ENCODE results near the gene NFIA. TPM values are rescaled to one million over a fixed set of nuclear protein-coding genes. Genes with fewer than 3 reads are reported as not detected.

The NFIA gene
- total RNA-seq, 1 experiment from 2014 or later: 20.9 TPM

- ATAC-seq (no peak), DNase-seq (ENCODE audit: low read depth, low spot score) (no peak)
- intact Hi-C loops (cut with micrococcal nuclease; ENCODE audit: unreplicated experiment) (no loop called here), in situ Hi-C loops (cut with HindIII; ENCODE audit: low pct_unique_long_range_greater_than_20kb, low sequenced_read_pairs) (no loop called here)
- H3K36me3 ChIP-seq (ENCODE audit: control insufficient read depth, insufficient read depth, low read length): no peaks in the 10 kb centered on the region
- H3K4me3 ChIP-seq (ENCODE audit: low read depth in 2 of 2, low read length in 2 of 2): no peak overlapping the region
- H3K27me3 ChIP-seq (ENCODE audit: control insufficient read depth, insufficient read depth, low read length): no peaks in the 10 kb centered on the region
- no peak overlapping the region for H3K27ac ChIP-seq (ENCODE audit: low read length)
- H3K4me1 ChIP-seq (ENCODE audit: control insufficient read depth, insufficient read depth, low read length): peaks cover 12% of the 10 kb centered on the region
- CTCF ChIA-PET: no interaction called here
- POLR2A ChIA-PET: no interaction called here
- BruUV-seq (replicated peaks): no TSS peak
- no peaks in the 10 kb centered on the region for H3K9me3 ChIP-seq (ENCODE audit: control insufficient read depth, insufficient read depth, low read depth, low read length)
- TF ChIP-seq TCF7L2 (IDR thresholded peaks at IDR 0.05; ENCODE audit: low read depth, low read length) (no peak), SIN3A (IDR thresholded peaks at IDR 0.05; ENCODE audit: borderline replicate concordance, insufficient read depth, low read depth, low read length) (no peak), POLR2AphosphoS5 (IDR thresholded peaks at IDR 0.05; ENCODE audit: low read depth, low read length) (no peak)
- TF ChIP-seq, protein P1, sequence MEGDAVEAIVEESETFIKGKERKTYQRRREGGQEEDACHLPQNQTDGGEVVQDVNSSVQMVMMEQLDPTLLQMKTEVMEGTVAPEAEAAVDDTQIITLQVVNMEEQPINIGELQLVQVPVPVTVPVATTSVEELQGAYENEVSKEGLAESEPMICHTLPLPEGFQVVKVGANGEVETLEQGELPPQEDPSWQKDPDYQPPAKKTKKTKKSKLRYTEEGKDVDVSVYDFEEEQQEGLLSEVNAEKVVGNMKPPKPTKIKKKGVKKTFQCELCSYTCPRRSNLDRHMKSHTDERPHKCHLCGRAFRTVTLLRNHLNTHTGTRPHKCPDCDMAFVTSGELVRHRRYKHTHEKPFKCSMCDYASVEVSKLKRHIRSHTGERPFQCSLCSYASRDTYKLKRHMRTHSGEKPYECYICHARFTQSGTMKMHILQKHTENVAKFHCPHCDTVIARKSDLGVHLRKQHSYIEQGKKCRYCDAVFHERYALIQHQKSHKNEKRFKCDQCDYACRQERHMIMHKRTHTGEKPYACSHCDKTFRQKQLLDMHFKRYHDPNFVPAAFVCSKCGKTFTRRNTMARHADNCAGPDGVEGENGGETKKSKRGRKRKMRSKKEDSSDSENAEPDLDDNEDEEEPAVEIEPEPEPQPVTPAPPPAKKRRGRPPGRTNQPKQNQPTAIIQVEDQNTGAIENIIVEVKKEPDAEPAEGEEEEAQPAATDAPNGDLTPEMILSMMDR (IDR thresholded peaks at IDR 0.05): no peak
- TF ChIP-seq, protein P2, sequence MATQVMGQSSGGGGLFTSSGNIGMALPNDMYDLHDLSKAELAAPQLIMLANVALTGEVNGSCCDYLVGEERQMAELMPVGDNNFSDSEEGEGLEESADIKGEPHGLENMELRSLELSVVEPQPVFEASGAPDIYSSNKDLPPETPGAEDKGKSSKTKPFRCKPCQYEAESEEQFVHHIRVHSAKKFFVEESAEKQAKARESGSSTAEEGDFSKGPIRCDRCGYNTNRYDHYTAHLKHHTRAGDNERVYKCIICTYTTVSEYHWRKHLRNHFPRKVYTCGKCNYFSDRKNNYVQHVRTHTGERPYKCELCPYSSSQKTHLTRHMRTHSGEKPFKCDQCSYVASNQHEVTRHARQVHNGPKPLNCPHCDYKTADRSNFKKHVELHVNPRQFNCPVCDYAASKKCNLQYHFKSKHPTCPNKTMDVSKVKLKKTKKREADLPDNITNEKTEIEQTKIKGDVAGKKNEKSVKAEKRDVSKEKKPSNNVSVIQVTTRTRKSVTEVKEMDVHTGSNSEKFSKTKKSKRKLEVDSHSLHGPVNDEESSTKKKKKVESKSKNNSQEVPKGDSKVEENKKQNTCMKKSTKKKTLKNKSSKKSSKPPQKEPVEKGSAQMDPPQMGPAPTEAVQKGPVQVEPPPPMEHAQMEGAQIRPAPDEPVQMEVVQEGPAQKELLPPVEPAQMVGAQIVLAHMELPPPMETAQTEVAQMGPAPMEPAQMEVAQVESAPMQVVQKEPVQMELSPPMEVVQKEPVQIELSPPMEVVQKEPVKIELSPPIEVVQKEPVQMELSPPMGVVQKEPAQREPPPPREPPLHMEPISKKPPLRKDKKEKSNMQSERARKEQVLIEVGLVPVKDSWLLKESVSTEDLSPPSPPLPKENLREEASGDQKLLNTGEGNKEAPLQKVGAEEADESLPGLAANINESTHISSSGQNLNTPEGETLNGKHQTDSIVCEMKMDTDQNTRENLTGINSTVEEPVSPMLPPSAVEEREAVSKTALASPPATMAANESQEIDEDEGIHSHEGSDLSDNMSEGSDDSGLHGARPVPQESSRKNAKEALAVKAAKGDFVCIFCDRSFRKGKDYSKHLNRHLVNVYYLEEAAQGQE (IDR thresholded peaks at IDR 0.05; ENCODE audit: insufficient read depth in 1 of 2, low read depth in 2 of 2, low read length in 1 of 2): no peak
These were observed 156.0 kb downstream of the NFIA start for GRCh38 chr1:61238359-61238665.

DNA sequence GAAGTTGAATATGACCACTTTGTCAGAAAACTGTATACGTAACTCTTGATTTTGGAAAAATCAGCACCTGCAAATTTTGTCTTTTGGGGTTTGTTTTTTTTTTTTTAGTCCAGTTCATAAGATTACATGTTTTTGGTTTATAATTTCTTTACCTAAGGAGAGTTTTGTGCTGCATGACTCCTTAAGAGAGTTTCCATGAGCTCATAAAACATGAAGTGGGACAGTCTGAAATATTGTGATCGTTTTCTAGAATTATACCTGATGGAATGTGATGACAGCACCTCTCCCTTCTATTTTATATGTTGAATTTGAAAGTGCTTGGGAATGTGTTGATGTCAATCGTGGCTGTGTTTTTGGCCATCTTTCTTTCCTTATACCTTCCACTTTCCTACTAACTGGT is 158.5 kb downstream of the NFIA start:
- Histone ChIP-seq H3K4me3 (ENCODE audit: low read depth in 2 of 2, low read length in 2 of 2) (no peak overlapping the region), H3K27me3 (ENCODE audit: control insufficient read depth, insufficient read depth, low read length) (no peaks in the 10 kb centered on the region), H3K4me1 (ENCODE audit: control insufficient read depth, insufficient read depth, low read length) (peaks cover 20% of the 10 kb centered on the region), H3K9me3 (ENCODE audit: control insufficient read depth, insufficient read depth, low read depth, low read length) (no peaks in the 10 kb centered on the region), H3K27ac (ENCODE audit: low read length) (peak overlapping the region; percentile 52; the same call in 1 of the 2 replicates), H3K36me3 (ENCODE audit: control insufficient read depth, insufficient read depth, low read length) (no peaks in the 10 kb centered on the region)
- intact Hi-C loops (cut with micrococcal nuclease; ENCODE audit: unreplicated experiment): no loop called here
- ChIA-PET POLR2A (no interaction called here), CTCF (no interaction called here)
- ATAC-seq (no peak), DNase-seq (ENCODE audit: low read depth, low spot score) (no peak)
- in situ Hi-C loops (cut with HindIII; ENCODE audit: low pct_unique_long_range_greater_than_20kb, low sequenced_read_pairs): no loop called here
- no TSS peak for BruUV-seq (replicated peaks)
- TF ChIP-seq TCF7L2 (IDR thresholded peaks at IDR 0.05; ENCODE audit: low read depth, low read length): no peak
- TF ChIP-seq, protein P2 (IDR thresholded peaks at IDR 0.05; ENCODE audit: insufficient read depth in 1 of 2, low read depth in 2 of 2, low read length in 1 of 2): no peak
- no peak for TF ChIP-seq POLR2AphosphoS5 (IDR thresholded peaks at IDR 0.05; ENCODE audit: low read depth, low read length)
- no peak for TF ChIP-seq SIN3A (IDR thresholded peaks at IDR 0.05; ENCODE audit: borderline replicate concordance, insufficient read depth, low read depth, low read length)
- TF ChIP-seq, protein P1 (IDR thresholded peaks at IDR 0.05): no peak

All from Panc1 (cell line).